Measurements from ENCODE around the gene NAV2.

- TF ChIP-seq POLR2A (IDR thresholded peaks at IDR 0.05), result no peak
- TF ChIP-seq, protein P1, sequence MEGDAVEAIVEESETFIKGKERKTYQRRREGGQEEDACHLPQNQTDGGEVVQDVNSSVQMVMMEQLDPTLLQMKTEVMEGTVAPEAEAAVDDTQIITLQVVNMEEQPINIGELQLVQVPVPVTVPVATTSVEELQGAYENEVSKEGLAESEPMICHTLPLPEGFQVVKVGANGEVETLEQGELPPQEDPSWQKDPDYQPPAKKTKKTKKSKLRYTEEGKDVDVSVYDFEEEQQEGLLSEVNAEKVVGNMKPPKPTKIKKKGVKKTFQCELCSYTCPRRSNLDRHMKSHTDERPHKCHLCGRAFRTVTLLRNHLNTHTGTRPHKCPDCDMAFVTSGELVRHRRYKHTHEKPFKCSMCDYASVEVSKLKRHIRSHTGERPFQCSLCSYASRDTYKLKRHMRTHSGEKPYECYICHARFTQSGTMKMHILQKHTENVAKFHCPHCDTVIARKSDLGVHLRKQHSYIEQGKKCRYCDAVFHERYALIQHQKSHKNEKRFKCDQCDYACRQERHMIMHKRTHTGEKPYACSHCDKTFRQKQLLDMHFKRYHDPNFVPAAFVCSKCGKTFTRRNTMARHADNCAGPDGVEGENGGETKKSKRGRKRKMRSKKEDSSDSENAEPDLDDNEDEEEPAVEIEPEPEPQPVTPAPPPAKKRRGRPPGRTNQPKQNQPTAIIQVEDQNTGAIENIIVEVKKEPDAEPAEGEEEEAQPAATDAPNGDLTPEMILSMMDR (IDR thresholded peaks at IDR 0.05), result peak; percentile 53 to 56
Measured at GRCh38 chr11:19951558-19952115, 239.0 kb downstream of the NAV2 start.
